ENCODE data around the gene PRKN. TPM values are rescaled to one million over a fixed set of nuclear protein-coding genes. Genes with fewer than 3 reads are reported as not detected.

PRKN gene
- total RNA-seq, 1 experiment from 2014 or later: 0.34 TPM

DNA sequence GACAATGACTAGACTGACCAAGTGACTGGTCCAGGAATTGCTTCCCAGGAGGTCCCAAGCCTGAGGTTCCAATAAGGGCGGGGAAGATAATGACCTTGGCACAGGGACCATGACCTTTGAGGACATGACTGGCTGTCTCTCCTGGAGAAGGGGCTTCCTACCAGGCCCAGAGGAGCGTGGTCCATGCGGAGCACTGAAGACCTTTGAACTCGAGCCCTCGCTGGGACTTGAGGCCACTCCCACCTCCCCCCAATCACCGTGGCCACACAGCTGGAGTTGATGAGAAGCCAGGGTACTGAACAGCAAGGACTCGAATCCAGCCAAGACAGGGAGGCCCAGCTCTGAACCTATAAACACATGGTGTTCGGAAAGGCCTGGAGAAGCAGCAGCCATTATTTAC lies 677.0 kb downstream of the PRKN start:
- Mint-ChIP-seq H3K27me3 (ENCODE audit: insufficient read depth, unreplicated experiment) (peaks cover 7% of the 10 kb centered on the region), H3K4me3 (ENCODE audit: unreplicated experiment) (no peak overlapping the region), H3K4me1 (ENCODE audit: low read depth, unreplicated experiment) (no peaks in the 10 kb centered on the region), H3K9me3 (ENCODE audit: unreplicated experiment) (peaks cover 6% of the 10 kb centered on the region), H3K27ac (ENCODE audit: unreplicated experiment) (no peak overlapping the region), H3K36me3 (ENCODE audit: insufficient read depth, unreplicated experiment) (no peaks in the 10 kb centered on the region)
- Histone ChIP-seq H3K36me3 (ENCODE audit: control insufficient read depth, insufficient read depth, low read length) (no peaks in the 10 kb centered on the region), H3K27me3 (replicated peaks; ENCODE audit: control insufficient read depth, insufficient read depth, low read length) (no peaks in the 10 kb centered on the region), H3K4me3 (ENCODE audit: low read depth, low read length) (no peak overlapping the region), H3K9me3 (no peaks in the 10 kb centered on the region), H3K4me1 (no peaks in the 10 kb centered on the region)
- intact Hi-C loops (cut with micrococcal nuclease; ENCODE audit: unreplicated experiment): no loop called here
- ChIA-PET POLR2A (no interaction called here), CTCF (no interaction called here)
- TF ChIP-seq, protein P1, sequence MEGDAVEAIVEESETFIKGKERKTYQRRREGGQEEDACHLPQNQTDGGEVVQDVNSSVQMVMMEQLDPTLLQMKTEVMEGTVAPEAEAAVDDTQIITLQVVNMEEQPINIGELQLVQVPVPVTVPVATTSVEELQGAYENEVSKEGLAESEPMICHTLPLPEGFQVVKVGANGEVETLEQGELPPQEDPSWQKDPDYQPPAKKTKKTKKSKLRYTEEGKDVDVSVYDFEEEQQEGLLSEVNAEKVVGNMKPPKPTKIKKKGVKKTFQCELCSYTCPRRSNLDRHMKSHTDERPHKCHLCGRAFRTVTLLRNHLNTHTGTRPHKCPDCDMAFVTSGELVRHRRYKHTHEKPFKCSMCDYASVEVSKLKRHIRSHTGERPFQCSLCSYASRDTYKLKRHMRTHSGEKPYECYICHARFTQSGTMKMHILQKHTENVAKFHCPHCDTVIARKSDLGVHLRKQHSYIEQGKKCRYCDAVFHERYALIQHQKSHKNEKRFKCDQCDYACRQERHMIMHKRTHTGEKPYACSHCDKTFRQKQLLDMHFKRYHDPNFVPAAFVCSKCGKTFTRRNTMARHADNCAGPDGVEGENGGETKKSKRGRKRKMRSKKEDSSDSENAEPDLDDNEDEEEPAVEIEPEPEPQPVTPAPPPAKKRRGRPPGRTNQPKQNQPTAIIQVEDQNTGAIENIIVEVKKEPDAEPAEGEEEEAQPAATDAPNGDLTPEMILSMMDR (IDR thresholded peaks at IDR 0.05; ENCODE audit: insufficient read depth in 1 of 2, low read depth in 1 of 2, low read length in 1 of 2, severe bottlenecking in 1 of 2, unreplicated experiment in 1 of 2): no peak
- DNase-seq: no peak
- no TSS peak for BruUV-seq (replicated peaks)

DNA sequence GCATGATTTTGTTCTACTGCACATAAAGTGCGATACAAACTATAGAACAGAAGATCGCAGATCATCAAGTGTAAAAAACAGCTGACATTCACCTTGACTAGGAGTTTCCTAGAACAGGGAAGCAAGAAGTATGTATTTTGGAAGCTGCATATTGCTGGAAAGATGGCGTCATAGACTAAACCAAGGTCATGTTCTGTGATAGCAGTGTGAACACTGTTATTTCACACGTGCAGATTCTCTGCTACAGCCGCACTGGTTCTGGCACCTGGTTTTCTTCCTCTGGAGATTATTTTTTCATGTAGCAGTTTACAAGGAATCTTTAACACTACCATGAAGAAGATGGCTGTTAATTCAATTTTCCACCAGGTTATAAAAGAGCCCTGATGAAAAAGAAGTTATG lies 681.2 kb downstream of the PRKN start:
- Histone ChIP-seq H3K36me3 (ENCODE audit: control insufficient read depth, insufficient read depth, low read length) (no peaks in the 10 kb centered on the region), H3K4me1 (no peaks in the 10 kb centered on the region), H3K27me3 (replicated peaks; ENCODE audit: control insufficient read depth, insufficient read depth, low read length) (no peaks in the 10 kb centered on the region), H3K4me3 (ENCODE audit: low read depth, low read length) (no peak overlapping the region), H3K9me3 (no peaks in the 10 kb centered on the region)
- Mint-ChIP-seq H3K27me3 (ENCODE audit: insufficient read depth, unreplicated experiment) (peaks cover 14% of the 10 kb centered on the region), H3K27ac (ENCODE audit: unreplicated experiment) (no peak overlapping the region), H3K9me3 (ENCODE audit: unreplicated experiment) (peaks cover 9% of the 10 kb centered on the region), H3K36me3 (ENCODE audit: insufficient read depth, unreplicated experiment) (no peaks in the 10 kb centered on the region), H3K4me3 (ENCODE audit: unreplicated experiment) (no peak overlapping the region), H3K4me1 (ENCODE audit: low read depth, unreplicated experiment) (no peaks in the 10 kb centered on the region)
- ChIA-PET POLR2A (interaction anchor here (0.7 kb wide), 1 partner anchor 18 kb away, joined by 3 read pairs; no protein-coding TSS in a partner anchor), CTCF (no interaction called here)
- TF ChIP-seq, protein P1 (IDR thresholded peaks at IDR 0.05; ENCODE audit: insufficient read depth in 1 of 2, low read depth in 1 of 2, low read length in 1 of 2, severe bottlenecking in 1 of 2, unreplicated experiment in 1 of 2): no peak
- intact Hi-C loops (cut with micrococcal nuclease; ENCODE audit: unreplicated experiment): no loop called here
- BruUV-seq (replicated peaks): no TSS peak
- no peak for DNase-seq

DNA sequence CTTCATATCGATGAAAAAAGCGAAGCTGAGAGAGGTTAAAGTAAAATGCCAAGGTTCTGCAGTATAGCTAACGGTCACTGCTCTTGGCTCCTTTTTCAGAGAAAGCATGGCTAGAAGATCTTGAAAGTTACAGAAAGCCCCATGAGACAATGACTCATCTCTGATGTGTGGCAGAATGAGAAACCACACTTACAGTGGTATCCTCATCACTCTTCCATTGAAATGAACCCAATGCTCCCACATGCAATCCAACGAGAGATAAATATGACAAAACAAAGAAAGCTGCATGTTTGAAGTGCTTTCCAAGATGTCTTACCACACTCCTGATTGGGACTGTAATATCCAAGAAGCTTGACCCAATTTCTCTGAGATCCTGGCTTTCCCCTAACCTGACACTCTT lies 694.9 kb downstream of the PRKN start:
- POLR2A ChIA-PET: no interaction called here
- Histone ChIP-seq H3K4me3 (ENCODE audit: low read depth, low read length) (no peak overlapping the region), H3K9me3 (no peaks in the 10 kb centered on the region), H3K36me3 (ENCODE audit: control insufficient read depth, insufficient read depth, low read length) (no peaks in the 10 kb centered on the region), H3K4me1 (no peaks in the 10 kb centered on the region), H3K27me3 (replicated peaks; ENCODE audit: control insufficient read depth, insufficient read depth, low read length) (no peaks in the 10 kb centered on the region)
- TF ChIP-seq, protein P1 (IDR thresholded peaks at IDR 0.05; ENCODE audit: insufficient read depth in 1 of 2, low read depth in 1 of 2, low read length in 1 of 2, severe bottlenecking in 1 of 2, unreplicated experiment in 1 of 2): no peak
- no peaks in the 10 kb centered on the region for H3K9me3 Mint-ChIP-seq (ENCODE audit: unreplicated experiment)
- CTCF ChIA-PET: no interaction called here
- H3K27me3 Mint-ChIP-seq (ENCODE audit: insufficient read depth, unreplicated experiment): peaks cover 7% of the 10 kb centered on the region
- no peak for DNase-seq
- BruUV-seq (replicated peaks): no TSS peak
- H3K4me1 Mint-ChIP-seq (ENCODE audit: low read depth, unreplicated experiment): no peaks in the 10 kb centered on the region
- H3K36me3 Mint-ChIP-seq (ENCODE audit: insufficient read depth, unreplicated experiment): no peaks in the 10 kb centered on the region
- intact Hi-C loops (cut with micrococcal nuclease; ENCODE audit: unreplicated experiment): no loop called here
- H3K4me3 Mint-ChIP-seq (ENCODE audit: unreplicated experiment): no peak overlapping the region
- no peak overlapping the region for H3K27ac Mint-ChIP-seq (ENCODE audit: unreplicated experiment)
